ENCODE data around the gene PITX2. TPM values are rescaled to one million over a fixed set of nuclear protein-coding genes. Genes with fewer than 3 reads are reported as not detected.

PITX2 gene
- total RNA-seq, result 1 to 10 TPM in 1 of 4 donors, under 1 TPM in 3; 0.34 to 1.1 (median 0.48) TPM

DNA sequence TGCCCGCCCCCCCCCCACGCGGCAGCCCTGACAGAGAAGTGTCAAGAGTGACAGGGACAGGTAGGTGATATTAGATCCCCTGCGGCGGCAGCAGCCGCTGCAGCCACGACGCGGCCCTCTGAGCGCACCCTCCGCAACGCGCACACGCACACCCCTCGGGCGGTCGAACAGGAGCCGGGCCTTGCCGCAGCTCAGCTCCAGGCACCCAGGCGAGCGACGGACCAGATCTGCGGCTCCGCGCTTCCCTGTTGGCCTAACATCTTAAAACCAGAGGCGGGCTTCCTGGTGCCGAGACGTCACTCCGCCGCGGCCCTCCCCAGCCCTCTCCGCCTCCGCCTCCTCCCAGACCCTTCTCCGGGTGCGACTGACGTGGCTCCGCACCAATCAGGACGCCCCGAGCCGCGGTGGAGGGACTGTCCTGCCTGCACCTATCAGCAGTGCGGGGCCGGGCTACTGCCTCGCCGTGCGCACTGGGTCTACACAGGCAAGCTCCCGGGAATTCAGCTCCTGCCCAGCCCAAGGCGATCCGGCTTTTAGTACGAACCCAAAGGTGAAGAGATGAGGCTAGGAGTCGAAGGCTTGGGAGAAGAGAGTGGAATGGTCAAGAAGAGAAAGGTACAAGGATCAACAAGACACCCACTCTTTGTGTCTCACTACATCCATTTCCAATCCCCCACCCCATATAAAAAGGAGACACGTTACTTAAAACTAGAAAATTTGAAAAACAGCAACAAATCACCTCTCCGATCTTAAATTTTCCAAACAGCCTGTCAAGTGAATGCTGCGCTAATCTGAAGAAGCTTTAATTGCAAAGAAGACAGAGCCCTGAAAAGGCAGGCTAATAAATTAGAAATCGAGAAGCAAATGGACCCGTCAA is at the start of gene PITX2:
Gene PITX2, minus strand, starts transcription at position 237 of the 877 bp plus-strand sequence. CDS start 617 bp downstream, outside the sequence.
- peak; percentile 75 to 97 for DNase-seq (ENCODE audit: low spot score in 2 of 2)
- 4 to 12% methylated on average over 31 to 53 of the region's 56 CpGs for WGBS, 2 donors
- TF ChIP-seq POLR2A (IDR thresholded peaks at IDR 0.05), result no peak
- intact Hi-C loops (cut with DNase I; ENCODE audit: low total_unique reads), result no loop called here
- peak within 1 kb of the TSS; percentile 2 for H3K4me3 ChIP-seq (ENCODE audit: low read depth, poor library complexity, severe bottlenecking)

DNA sequence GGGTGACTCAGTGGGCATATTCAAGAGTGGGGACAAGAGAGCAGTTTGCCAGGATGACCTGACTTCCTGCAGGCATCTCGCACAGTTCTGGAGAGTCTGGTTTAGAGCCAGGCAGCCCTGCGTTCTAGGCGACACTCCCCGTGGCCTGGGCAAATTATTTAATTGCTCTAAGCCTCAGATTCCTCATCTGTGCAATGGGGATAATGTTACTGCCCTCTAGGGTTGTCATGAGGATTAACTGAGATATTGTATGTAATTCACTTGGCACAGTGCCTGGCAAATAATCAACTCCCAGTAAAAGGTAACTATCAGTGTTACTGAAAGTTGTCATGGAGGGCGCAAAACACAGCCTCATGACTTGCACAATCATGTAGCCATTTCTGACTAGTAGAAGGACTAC is 48.8 kb upstream of the PITX2 start:
- intact Hi-C loops (cut with DNase I; ENCODE audit: low total_unique reads), result no loop called here
- no peak for TF ChIP-seq POLR2A (IDR thresholded peaks at IDR 0.05)
- TF ChIP-seq, protein P1, sequence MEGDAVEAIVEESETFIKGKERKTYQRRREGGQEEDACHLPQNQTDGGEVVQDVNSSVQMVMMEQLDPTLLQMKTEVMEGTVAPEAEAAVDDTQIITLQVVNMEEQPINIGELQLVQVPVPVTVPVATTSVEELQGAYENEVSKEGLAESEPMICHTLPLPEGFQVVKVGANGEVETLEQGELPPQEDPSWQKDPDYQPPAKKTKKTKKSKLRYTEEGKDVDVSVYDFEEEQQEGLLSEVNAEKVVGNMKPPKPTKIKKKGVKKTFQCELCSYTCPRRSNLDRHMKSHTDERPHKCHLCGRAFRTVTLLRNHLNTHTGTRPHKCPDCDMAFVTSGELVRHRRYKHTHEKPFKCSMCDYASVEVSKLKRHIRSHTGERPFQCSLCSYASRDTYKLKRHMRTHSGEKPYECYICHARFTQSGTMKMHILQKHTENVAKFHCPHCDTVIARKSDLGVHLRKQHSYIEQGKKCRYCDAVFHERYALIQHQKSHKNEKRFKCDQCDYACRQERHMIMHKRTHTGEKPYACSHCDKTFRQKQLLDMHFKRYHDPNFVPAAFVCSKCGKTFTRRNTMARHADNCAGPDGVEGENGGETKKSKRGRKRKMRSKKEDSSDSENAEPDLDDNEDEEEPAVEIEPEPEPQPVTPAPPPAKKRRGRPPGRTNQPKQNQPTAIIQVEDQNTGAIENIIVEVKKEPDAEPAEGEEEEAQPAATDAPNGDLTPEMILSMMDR (IDR thresholded peaks at IDR 0.05), result no peak
- no peak overlapping the region for H3K4me3 ChIP-seq (ENCODE audit: low read depth, poor library complexity, severe bottlenecking)
- WGBS, 2 donors, result 71 to 79% methylated on average over 5 of the region's 5 CpGs
- no peak for DNase-seq (ENCODE audit: low spot score in 2 of 2)

DNA sequence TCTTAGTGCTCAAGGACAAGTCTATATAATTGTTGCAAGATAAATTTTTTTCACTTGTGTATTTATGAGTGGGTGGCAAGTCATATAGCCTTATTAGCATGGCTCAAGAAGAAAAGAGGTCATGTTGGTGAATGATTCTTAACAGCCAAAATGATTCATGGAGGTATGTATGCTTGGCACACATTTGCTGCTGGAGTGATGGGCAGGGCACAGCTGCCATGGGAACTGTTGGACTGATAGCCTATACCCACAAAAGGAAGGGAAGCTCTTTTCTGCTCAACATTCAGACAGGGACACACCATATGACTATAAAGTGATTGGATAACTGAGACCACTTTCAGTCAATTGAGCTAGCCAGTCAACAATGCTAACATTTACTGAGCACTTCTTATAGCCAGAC is 46.8 kb upstream of the PITX2 start:
- TF ChIP-seq POLR2A (IDR thresholded peaks at IDR 0.05), result no peak
- TF ChIP-seq, protein P1 (IDR thresholded peaks at IDR 0.05), result no peak
- DNase-seq (ENCODE audit: low spot score in 2 of 2), result no peak
- no peak overlapping the region for H3K4me3 ChIP-seq (ENCODE audit: low read depth, poor library complexity, severe bottlenecking)
- intact Hi-C loops (cut with DNase I; ENCODE audit: low total_unique reads), result no loop called here

DNA sequence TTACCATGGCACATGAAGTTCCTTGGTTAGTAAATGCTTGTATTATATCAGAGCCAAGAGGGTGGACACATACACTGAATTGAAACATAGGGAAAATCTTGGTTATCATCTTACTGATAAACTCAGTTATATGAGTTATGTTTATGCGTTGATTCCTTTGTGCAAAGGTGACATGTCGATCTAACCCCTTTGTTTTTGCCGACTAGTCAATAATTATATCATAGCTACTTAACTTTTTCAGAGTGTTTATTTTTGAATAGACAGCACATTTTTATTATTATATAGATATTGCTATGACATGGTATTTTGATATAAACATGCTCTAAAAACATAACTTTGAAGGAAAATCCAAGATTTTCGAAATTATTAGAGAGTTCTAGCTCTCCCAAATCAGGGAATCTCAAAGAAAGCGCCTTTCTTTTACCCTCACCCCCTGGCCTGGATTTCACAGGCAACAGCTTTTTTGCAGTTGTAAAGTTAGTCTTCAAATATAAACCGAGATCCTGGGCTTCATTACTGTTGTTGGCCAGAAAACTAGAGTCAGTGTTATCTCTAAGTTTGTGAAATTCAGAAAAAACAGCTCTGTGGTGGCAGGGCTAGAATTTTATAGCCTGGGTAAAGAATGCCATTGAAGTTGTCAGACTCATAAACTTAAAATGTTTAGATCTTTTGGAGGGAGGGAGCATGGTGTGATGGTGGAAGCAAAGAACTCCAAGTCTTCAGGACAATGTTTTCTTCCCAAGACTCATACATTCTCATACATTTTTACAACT is 45.8 kb upstream of the PITX2 start:
- no peak overlapping the region for H3K4me3 ChIP-seq (ENCODE audit: low read depth, poor library complexity, severe bottlenecking)
- intact Hi-C loops (cut with DNase I; ENCODE audit: low total_unique reads), result no loop called here
- TF ChIP-seq, protein P1 (IDR thresholded peaks at IDR 0.05), result no peak
- no peak for TF ChIP-seq POLR2A (IDR thresholded peaks at IDR 0.05)
- no peak for DNase-seq (ENCODE audit: low spot score in 2 of 2)
- WGBS, 2 donors, result 59 to 61% methylated on average over 6 of the region's 6 CpGs

DNA sequence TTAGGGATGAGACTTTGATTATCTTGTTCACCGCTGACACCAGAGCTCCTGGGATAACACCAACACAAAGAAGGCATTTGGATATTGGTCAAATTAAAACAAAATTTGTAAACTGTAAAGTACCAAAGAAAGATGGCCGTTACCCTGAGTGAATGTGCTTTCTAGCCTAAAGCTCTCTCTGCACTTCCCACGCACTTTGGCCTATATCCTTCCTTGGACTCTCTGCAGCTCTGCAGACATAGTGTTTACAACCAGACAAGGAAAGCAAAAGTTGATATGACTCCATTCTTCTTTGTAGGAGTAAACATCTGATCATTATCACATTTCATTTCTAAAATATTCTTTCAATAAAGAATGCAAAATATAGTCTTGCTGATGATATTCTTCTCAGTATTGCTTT is 44.8 kb upstream of the PITX2 start:
- no peak overlapping the region for H3K4me3 ChIP-seq (ENCODE audit: low read depth, poor library complexity, severe bottlenecking)
- intact Hi-C loops (cut with DNase I; ENCODE audit: low total_unique reads), result no loop called here
- 78 to 81% methylated on average over 3 of the region's 3 CpGs for WGBS, 2 donors
- no peak for TF ChIP-seq POLR2A (IDR thresholded peaks at IDR 0.05)
- TF ChIP-seq, protein P1 (IDR thresholded peaks at IDR 0.05), result no peak
- DNase-seq (ENCODE audit: low spot score in 2 of 2), result no peak

DNA sequence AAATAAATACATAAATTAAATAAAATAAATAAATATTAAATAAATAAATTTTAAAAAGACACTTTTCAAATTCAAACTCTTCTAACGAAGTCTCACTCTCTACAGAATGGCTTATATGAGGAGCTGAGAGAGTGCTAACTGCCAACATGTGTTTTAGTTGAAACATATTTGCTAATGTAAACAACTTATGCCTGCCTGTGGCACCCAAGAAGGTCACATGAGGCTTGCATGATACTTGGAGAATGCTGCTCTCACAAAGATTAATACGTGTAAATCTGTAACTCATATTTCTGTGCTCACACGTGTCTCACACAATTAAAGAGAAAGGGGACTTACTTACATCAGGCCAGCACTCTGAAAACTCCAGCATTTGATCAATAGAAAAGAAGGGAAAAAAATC is 43.2 kb upstream of the PITX2 start:
- intact Hi-C loops (cut with DNase I; ENCODE audit: low total_unique reads), result no loop called here
- TF ChIP-seq, protein P1 (IDR thresholded peaks at IDR 0.05), result no peak
- TF ChIP-seq POLR2A (IDR thresholded peaks at IDR 0.05), result no peak
- WGBS, 2 donors, result 66 to 74% methylated on average over 3 of the region's 3 CpGs
- DNase-seq (ENCODE audit: low spot score in 2 of 2), result no peak
- no peak overlapping the region for H3K4me3 ChIP-seq (ENCODE audit: low read depth, poor library complexity, severe bottlenecking)

Measured in lower leg skin (tissue), 4 donors.